Neural progenitor cell (in vitro differentiated cells): ENCODE measurements around the gene PAK1.

Source experiments
- EZH2 ChIP-seq: fragments of 200-600 bp; sonication (generic); IDR thresholded peaks from 2 replicates; pipeline ENCODE4 v1.6.1; 2017; ENCODE audit warnings: antibody characterized with exemption, mild to moderate bottlenecking, moderate library complexity
- EZH2phosphoT487 ChIP-seq: fragments of 200-600 bp; sonication (generic); IDR thresholded peaks from 2 replicates; pipeline ENCODE4 v1.6.1; 2017; ENCODE audit warnings: antibody characterized with exemption
- TF ChIP-seq, protein P1 (sequence below): fragments of 200-600 bp; sonication (generic); IDR thresholded peaks from 2 replicates; pipeline ENCODE4 v1.5.1; 2017; ENCODE audit warnings: antibody characterized with exemption, mild to moderate bottlenecking

DNA sequence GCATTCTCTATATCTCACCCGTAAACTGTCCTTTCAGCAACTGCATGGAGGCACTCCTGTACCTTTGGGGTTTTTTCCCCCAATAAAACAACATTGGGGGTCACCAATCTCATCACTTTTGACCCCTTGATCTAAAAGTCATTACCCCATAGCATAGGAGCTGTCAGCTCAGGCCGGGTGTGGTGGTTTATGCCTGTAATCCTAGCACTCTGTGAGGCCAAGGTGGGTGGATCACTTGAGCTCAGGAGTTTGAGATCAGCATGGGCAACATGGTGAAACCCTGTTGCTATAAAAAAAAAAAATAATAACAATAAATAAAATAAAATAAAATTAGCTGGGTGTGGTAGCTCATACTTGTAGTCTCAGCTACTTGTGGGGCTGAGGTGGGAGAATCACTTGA lies 155.3 kb downstream of the PAK1 start:
- TF ChIP-seq EZH2 (no peak), EZH2phosphoT487 (no peak)
- TF ChIP-seq, protein P1, sequence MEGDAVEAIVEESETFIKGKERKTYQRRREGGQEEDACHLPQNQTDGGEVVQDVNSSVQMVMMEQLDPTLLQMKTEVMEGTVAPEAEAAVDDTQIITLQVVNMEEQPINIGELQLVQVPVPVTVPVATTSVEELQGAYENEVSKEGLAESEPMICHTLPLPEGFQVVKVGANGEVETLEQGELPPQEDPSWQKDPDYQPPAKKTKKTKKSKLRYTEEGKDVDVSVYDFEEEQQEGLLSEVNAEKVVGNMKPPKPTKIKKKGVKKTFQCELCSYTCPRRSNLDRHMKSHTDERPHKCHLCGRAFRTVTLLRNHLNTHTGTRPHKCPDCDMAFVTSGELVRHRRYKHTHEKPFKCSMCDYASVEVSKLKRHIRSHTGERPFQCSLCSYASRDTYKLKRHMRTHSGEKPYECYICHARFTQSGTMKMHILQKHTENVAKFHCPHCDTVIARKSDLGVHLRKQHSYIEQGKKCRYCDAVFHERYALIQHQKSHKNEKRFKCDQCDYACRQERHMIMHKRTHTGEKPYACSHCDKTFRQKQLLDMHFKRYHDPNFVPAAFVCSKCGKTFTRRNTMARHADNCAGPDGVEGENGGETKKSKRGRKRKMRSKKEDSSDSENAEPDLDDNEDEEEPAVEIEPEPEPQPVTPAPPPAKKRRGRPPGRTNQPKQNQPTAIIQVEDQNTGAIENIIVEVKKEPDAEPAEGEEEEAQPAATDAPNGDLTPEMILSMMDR, result no peak
